Stimulated activated CD8-positive, alpha-beta memory T cell treated with anti-CD3 and anti-CD28 coated beads, Interleukin-2, amount 100 ng/mL, for 1 hour (primary cell): ENCODE measurements around the gene KCNH8.

Experiments used
- DNase-seq, 2 donors: peaks; one replicate each; pipeline ENCODE4 v3.0.0-alpha.2; 2020; ENCODE audit warnings: low read depth in 2 of 2

KCNH8 gene

GRCh38 chr3:19485267-19485666 is 337.0 kb downstream of the KCNH8 start:
- DNase-seq: no peak

- no peak for DNase-seq
Measured at GRCh38 chr3:19487386-19487785, 339.1 kb downstream of the KCNH8 start.

- no peak for DNase-seq
Measured at GRCh38 chr3:19488939-19489338, 340.6 kb downstream of the KCNH8 start.

- DNase-seq: no peak
Measured at GRCh38 chr3:19489936-19490335, 341.6 kb downstream of the KCNH8 start.

GRCh38 chr3:19506171-19506570 is 357.9 kb downstream of the KCNH8 start:
- DNase-seq: no peak

- no peak for DNase-seq
Measured at GRCh38 chr3:19522305-19522704, 374.0 kb downstream of the KCNH8 start.

- DNase-seq: no peak
Measured at GRCh38 chr3:19526071-19526470, 377.8 kb downstream of the KCNH8 start.

GRCh38 chr3:19527746-19528145 is 379.4 kb downstream of the KCNH8 start:
- DNase-seq: no peak

GRCh38 chr3:19531426-19531825 is 383.1 kb downstream of the KCNH8 start:
- DNase-seq: no peak

GRCh38 chr3:19539518-19540392 is 391.4 kb downstream of the KCNH8 start:
- DNase-seq: no peak

GRCh38 chr3:19540464-19540863 is 392.2 kb downstream of the KCNH8 start:
- DNase-seq: no peak

GRCh38 chr3:19541284-19541683 is 393.0 kb downstream of the KCNH8 start:
- no peak for DNase-seq

- DNase-seq: no peak
Measured at GRCh38 chr3:19543212-19543841, 395.0 kb downstream of the KCNH8 start.

GRCh38 chr3:19547665-19548464 is 399.6 kb downstream of the KCNH8 start:
- no peak for DNase-seq

- DNase-seq: no peak
Measured at GRCh38 chr3:19559724-19560442, 411.6 kb downstream of the KCNH8 start.

GRCh38 chr3:19573644-19574043 is 425.3 kb downstream of the KCNH8 start:
- no peak for DNase-seq

- no peak for DNase-seq
Measured at GRCh38 chr3:19574268-19574667, 426.0 kb downstream of the KCNH8 start.

- no peak for DNase-seq
Measured at GRCh38 chr3:19576343-19576742, 428.0 kb downstream of the KCNH8 start.
